ENCODE measurements around the gene WASF3. TPM values are rescaled to one million over a fixed set of nuclear protein-coding genes. Genes with fewer than 3 reads are reported as not detected.

Gene WASF3
- total RNA-seq, 1 experiment from 2014 or later, result 4.6 TPM

GRCh38 chr13:26555413-26555812, 2.1 kb upstream of the WASF3 start:
- Histone ChIP-seq H3K27ac (ENCODE audit: low read depth, low read length, poor library complexity, severe bottlenecking) (no peak overlapping the region), H3K27me3 (replicated peaks; ENCODE audit: insufficient read depth, low read depth, low read length, poor library complexity) (peaks cover 59% of the 10 kb centered on the region), H3K36me3 (ENCODE audit: insufficient read depth, low read length, poor library complexity, severe bottlenecking) (no peaks in the 10 kb centered on the region), H3K4me1 (ENCODE audit: insufficient read depth, low read length, poor library complexity, severe bottlenecking) (peaks cover 6% of the 10 kb centered on the region), H3K4me3 (ENCODE audit: low read depth, low read length, poor library complexity, severe bottlenecking) (no peak overlapping the region), H3K9me3 (ENCODE audit: low read depth, low read length, poor library complexity, severe bottlenecking) (no peaks in the 10 kb centered on the region)
- ChIA-PET POLR2A (ENCODE audit: low non-redundant PET) (no interaction called here), CTCF (no interaction called here)
- no peak for DNase-seq (ENCODE audit: low spot score)
- TF ChIP-seq, protein P1, sequence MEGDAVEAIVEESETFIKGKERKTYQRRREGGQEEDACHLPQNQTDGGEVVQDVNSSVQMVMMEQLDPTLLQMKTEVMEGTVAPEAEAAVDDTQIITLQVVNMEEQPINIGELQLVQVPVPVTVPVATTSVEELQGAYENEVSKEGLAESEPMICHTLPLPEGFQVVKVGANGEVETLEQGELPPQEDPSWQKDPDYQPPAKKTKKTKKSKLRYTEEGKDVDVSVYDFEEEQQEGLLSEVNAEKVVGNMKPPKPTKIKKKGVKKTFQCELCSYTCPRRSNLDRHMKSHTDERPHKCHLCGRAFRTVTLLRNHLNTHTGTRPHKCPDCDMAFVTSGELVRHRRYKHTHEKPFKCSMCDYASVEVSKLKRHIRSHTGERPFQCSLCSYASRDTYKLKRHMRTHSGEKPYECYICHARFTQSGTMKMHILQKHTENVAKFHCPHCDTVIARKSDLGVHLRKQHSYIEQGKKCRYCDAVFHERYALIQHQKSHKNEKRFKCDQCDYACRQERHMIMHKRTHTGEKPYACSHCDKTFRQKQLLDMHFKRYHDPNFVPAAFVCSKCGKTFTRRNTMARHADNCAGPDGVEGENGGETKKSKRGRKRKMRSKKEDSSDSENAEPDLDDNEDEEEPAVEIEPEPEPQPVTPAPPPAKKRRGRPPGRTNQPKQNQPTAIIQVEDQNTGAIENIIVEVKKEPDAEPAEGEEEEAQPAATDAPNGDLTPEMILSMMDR (conservative IDR thresholded peaks at IDR 0.05; ENCODE audit: low read depth, low read length), result no peak
- no peak for TF ChIP-seq EZH2 (IDR thresholded peaks at IDR 0.05; ENCODE audit: borderline replicate concordance, low read depth, low read length, poor library complexity, severe bottlenecking)
- no TSS peak for BruUV-seq (replicated peaks)
- intact Hi-C loops (cut with micrococcal nuclease; ENCODE audit: unreplicated experiment), result no loop called here

GRCh38 chr13:26557051-26557392, 461 bp upstream of the WASF3 start:
- BruUV-seq (replicated peaks), result no TSS peak
- Histone ChIP-seq H3K9me3 (ENCODE audit: low read depth, low read length, poor library complexity, severe bottlenecking) (no peaks in the 10 kb centered on the region), H3K4me3 (ENCODE audit: low read depth, low read length, poor library complexity, severe bottlenecking) (peak overlapping the region; percentile 48), H3K27ac (ENCODE audit: low read depth, low read length, poor library complexity, severe bottlenecking) (no peak overlapping the region), H3K36me3 (ENCODE audit: insufficient read depth, low read length, poor library complexity, severe bottlenecking) (no peaks in the 10 kb centered on the region), H3K4me1 (ENCODE audit: insufficient read depth, low read length, poor library complexity, severe bottlenecking) (peaks cover 6% of the 10 kb centered on the region), H3K27me3 (replicated peaks; ENCODE audit: insufficient read depth, low read depth, low read length, poor library complexity) (peaks cover 70% of the 10 kb centered on the region)
- POLR2A ChIA-PET (ENCODE audit: low non-redundant PET), result no interaction called here
- CTCF ChIA-PET, result no interaction called here
- TF ChIP-seq, protein P1 (conservative IDR thresholded peaks at IDR 0.05; ENCODE audit: low read depth, low read length), result no peak
- no peak for TF ChIP-seq EZH2 (IDR thresholded peaks at IDR 0.05; ENCODE audit: borderline replicate concordance, low read depth, low read length, poor library complexity, severe bottlenecking)
- intact Hi-C loops (cut with micrococcal nuclease; ENCODE audit: unreplicated experiment), result no loop called here
- no peak for DNase-seq (ENCODE audit: low spot score)

DNA sequence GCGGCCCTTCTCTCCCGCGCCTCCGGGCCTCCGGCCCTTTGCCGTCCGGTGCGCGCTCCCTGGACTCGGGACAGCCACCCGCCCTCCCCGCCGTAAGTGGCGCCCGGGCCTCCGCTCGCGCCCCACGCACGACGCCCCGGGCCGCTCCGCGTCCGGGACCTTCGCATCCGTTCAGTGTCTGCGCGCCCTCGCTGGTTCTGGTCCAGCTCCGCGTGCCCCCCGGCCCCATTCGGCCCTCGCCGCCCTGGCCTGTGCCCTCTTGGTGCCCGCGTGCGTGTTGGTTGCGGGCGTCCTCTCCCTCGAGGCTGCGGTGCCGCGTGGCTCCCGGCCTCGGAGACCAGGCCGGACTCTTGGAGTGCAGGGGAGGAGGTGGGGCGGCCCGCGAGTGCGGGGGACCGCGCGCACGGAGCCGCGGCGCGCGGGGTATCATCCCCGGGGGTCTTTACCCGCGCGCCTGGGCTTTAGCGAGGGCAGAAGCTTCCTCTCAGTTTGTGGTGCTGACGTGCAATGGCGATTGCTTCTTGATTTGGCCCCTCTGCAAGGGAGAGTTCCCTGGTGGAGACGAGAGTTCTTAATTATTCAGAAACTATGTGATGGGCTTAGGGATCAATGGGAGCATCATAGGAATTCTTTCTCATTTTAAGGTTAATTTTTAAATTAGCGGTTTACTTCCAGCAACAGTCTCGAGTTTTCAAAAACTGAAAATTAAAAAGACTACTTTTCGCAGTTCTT, 757 bp downstream of the WASF3 start:
- TF ChIP-seq, protein P1 (conservative IDR thresholded peaks at IDR 0.05; ENCODE audit: low read depth, low read length), result no peak
- TF ChIP-seq EZH2 (IDR thresholded peaks at IDR 0.05; ENCODE audit: borderline replicate concordance, low read depth, low read length, poor library complexity, severe bottlenecking), result no peak
- intact Hi-C loops (cut with micrococcal nuclease; ENCODE audit: unreplicated experiment), result no loop called here
- Histone ChIP-seq H3K9me3 (ENCODE audit: low read depth, low read length, poor library complexity, severe bottlenecking) (no peaks in the 10 kb centered on the region), H3K4me1 (ENCODE audit: insufficient read depth, low read length, poor library complexity, severe bottlenecking) (peaks cover 6% of the 10 kb centered on the region), H3K27ac (ENCODE audit: low read depth, low read length, poor library complexity, severe bottlenecking) (no peak overlapping the region), H3K4me3 (ENCODE audit: low read depth, low read length, poor library complexity, severe bottlenecking) (peak overlapping the region; percentile 48), H3K27me3 (replicated peaks; ENCODE audit: insufficient read depth, low read depth, low read length, poor library complexity) (peaks cover 62% of the 10 kb centered on the region), H3K36me3 (ENCODE audit: insufficient read depth, low read length, poor library complexity, severe bottlenecking) (no peaks in the 10 kb centered on the region)
- ChIA-PET POLR2A (ENCODE audit: low non-redundant PET) (no interaction called here), CTCF (no interaction called here)
- BruUV-seq (replicated peaks), result no TSS peak
- DNase-seq (ENCODE audit: low spot score), result no peak

All from A673 (cell line).